Sigmoid colon (tissue), 4 donors: ENCODE measurements around the gene LDLRAD4.

Experiments
- EP300 ChIP-seq, 4 donors: sonication (generic); formaldehyde crosslinking; IDR thresholded peaks; one replicate each; pipeline ENCODE4 v1.6.1; 2017; ENCODE audit warnings: antibody characterized with exemption in 4 of 4
- POLR2A ChIP-seq, 2 donors: fragments of 450-650 bp; IDR thresholded peaks; one replicate each; pipeline ENCODE4 v1.6.1; 2016; ENCODE audit warnings: antibody characterized with exemption in 2 of 2, mild to moderate bottlenecking in 2 of 2, moderate library complexity in 2 of 2
- POLR2AphosphoS5 ChIP-seq, 4 donors: sonication (generic); formaldehyde crosslinking; IDR thresholded peaks; one replicate each; pipeline ENCODE4 v1.6.1; 2017; ENCODE audit warnings: antibody characterized with exemption in 4 of 4
- TF ChIP-seq, protein P1 (sequence below), 4 experiments: fragments of 450-650 bp in 3 of 4; fragments of 200-600 bp in 1 of 4; IDR thresholded peaks; one replicate each; pipeline ENCODE4 v1.5.1; 2016 to 2019; ENCODE audit warnings: antibody characterized with exemption in 4 of 4, mild to moderate bottlenecking in 3 of 4, moderate library complexity in 2 of 4

DNA sequence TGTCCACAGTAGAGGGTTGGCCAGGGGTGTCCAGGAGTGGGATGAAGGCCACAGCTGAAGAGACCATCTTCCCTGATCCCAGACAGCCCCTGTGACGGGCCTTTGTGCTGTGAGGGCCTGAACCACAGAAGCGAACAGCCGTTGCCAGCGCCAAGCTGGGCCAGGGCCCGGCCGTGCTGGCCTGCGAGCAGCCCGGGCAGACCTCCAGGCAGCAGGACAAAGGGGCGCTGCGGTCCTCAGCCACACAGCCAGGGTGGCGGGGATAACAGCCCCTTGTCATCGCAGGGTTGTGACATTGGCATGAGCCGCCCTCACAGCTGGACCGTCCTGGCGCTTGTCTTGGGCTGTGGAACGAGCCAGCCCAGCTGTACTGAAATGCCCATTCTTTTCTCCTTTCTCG is 346.7 kb downstream of the LDLRAD4 start:
- TF ChIP-seq POLR2A (IDR thresholded peaks at IDR 0.05) = no peak
- TF ChIP-seq, protein P1, sequence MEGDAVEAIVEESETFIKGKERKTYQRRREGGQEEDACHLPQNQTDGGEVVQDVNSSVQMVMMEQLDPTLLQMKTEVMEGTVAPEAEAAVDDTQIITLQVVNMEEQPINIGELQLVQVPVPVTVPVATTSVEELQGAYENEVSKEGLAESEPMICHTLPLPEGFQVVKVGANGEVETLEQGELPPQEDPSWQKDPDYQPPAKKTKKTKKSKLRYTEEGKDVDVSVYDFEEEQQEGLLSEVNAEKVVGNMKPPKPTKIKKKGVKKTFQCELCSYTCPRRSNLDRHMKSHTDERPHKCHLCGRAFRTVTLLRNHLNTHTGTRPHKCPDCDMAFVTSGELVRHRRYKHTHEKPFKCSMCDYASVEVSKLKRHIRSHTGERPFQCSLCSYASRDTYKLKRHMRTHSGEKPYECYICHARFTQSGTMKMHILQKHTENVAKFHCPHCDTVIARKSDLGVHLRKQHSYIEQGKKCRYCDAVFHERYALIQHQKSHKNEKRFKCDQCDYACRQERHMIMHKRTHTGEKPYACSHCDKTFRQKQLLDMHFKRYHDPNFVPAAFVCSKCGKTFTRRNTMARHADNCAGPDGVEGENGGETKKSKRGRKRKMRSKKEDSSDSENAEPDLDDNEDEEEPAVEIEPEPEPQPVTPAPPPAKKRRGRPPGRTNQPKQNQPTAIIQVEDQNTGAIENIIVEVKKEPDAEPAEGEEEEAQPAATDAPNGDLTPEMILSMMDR (IDR thresholded peaks at IDR 0.05) = no peak
- no peak for TF ChIP-seq POLR2AphosphoS5 (IDR thresholded peaks at IDR 0.05)
- TF ChIP-seq EP300 (IDR thresholded peaks at IDR 0.05) = no peak
